HepG2 (cell line): ENCODE data around the gene MED12L. TPM values are rescaled to one million over a fixed set of nuclear protein-coding genes. Genes with fewer than 3 reads are reported as not detected.

Experiments
- ATAC-seq: fragments of 200-7000 bp; cut with Tn5 transposase; 3 replicates; pipeline ENCODE4 v1.9.1; 2020; ENCODE audit warnings: mild to moderate bottlenecking, moderate library complexity
- BruUV-seq: library from RNA; stranded (reverse); fragments of 400-500 nt; replicated peaks from 2 replicates; lab custom pipeline; 2021; lab: Mats Ljungman, UMichigan
- CTCF ChIA-PET: fragments of 300-600 bp; formaldehyde crosslinking; extraction: SDS; loops from one replicate; lab custom pipeline; 2021; ENCODE audit warnings: low total read pairs, inconsistent platforms, low intra/inter-chr PET ratio; lab: Yijun Ruan, JAX
- POLR2A ChIA-PET: fragments of 350-600 bp; sonication (Branson Sonifier 250); formaldehyde crosslinking; loops from one replicate; lab custom pipeline; 2020; ENCODE audit warnings: antibody characterized with exemption, inconsistent platforms; lab: Yijun Ruan, JAX
- DNase-seq: peaks from one replicate; pipeline ENCODE4 v3.0.0-alpha.2; 2015; ENCODE audit warnings: low spot score
- FAIRE-seq: peaks from 3 replicates; lab custom pipeline; 2011; peaks lifted over from hg19 to GRCh38; lab: Jason Lieb, UNC
- H2AFZ ChIP-seq: one replicate; pipeline ENCODE4 v1.6.1; 2011; ENCODE audit warnings: low read length, inconsistent platforms
- H3K27ac ChIP-seq: fragments of 300-600 bp; 3 replicates; pipeline ENCODE4 v1.8.0; 2011; ENCODE audit warnings: mixed run types, mild to moderate bottlenecking, mixed read lengths, low read length, inconsistent platforms; ENCODE audit not compliant: insufficient read depth; ENCODE audit errors: extremely low read length
- H3K27me3 ChIP-seq, 2 experiments: fragments of 200-600 bp in 1 of 2; 2 replicates in 1 of 2; 3 replicates in 1 of 2; pipeline versions ENCODE4 v1.6.0 to v1.8.0; 2011; ENCODE audit warnings: low read length in 2 of 2, mild to moderate bottlenecking in 2 of 2, moderate library complexity in 2 of 2, inconsistent platforms in 1 of 2; ENCODE audit not compliant: insufficient read depth in 2 of 2, control insufficient read depth in 1 of 2
- H3K36me3 ChIP-seq, 2 experiments: fragments of 200-600 bp in 1 of 2; replicated peaks in 1 of 2; 2 replicates in 1 of 2; 3 replicates in 1 of 2; pipeline versions ENCODE4 v1.5.1 to v1.8.0; 2011; ENCODE audit warnings: low read length in 2 of 2, inconsistent platforms in 1 of 2; ENCODE audit not compliant: insufficient read depth in 2 of 2, control insufficient read depth in 1 of 2
- H3K4me1 ChIP-seq: 2 replicates; pipeline ENCODE4 v1.5.1; 2012; ENCODE audit warnings: low read length, inconsistent platforms; ENCODE audit not compliant: insufficient read depth
- H3K4me2 ChIP-seq: 2 replicates; pipeline ENCODE4 v1.6.0; 2011; ENCODE audit warnings: low read depth, low read length, inconsistent platforms
- H3K4me3 ChIP-seq, 3 experiments: fragments of 200-600 bp in 1 of 3; sonication (generic), shearing (Covaris generic) in 1 of 3; replicated peaks in 1 of 3; 2 replicates each; pipeline ENCODE4 v1.5.1; 2011 to 2016; ENCODE audit warnings: low read length in 3 of 3, inconsistent platforms in 2 of 3, low read depth in 2 of 3, mild to moderate bottlenecking in 2 of 3, control low read depth in 1 of 3, mixed read lengths in 1 of 3; ENCODE audit not compliant: insufficient read depth in 1 of 3
- H3K79me2 ChIP-seq: one replicate; pipeline ENCODE4 v1.6.1; 2011; ENCODE audit warnings: low read length, inconsistent platforms; ENCODE audit not compliant: insufficient read depth
- H3K9ac ChIP-seq: 2 replicates; pipeline ENCODE4 v1.6.0; 2011; ENCODE audit warnings: mild to moderate bottlenecking, low read depth, low read length, inconsistent platforms; ENCODE audit not compliant: insufficient read depth
- H3K9me3 ChIP-seq: 2 replicates; pipeline ENCODE4 v1.5.1; 2012; ENCODE audit warnings: mild to moderate bottlenecking, low read length
- H4K20me1 ChIP-seq: 2 replicates; pipeline ENCODE4 v1.6.0; 2011; ENCODE audit warnings: inconsistent platforms, mild to moderate bottlenecking, low read length, moderate library complexity; ENCODE audit not compliant: insufficient read depth
- ATF7-NPFF ChIP-seq: sonication (generic); formaldehyde crosslinking; IDR thresholded peaks from 2 replicates; pipeline ENCODE4 v1.8.1; 2023; ENCODE audit warnings: mild to moderate bottlenecking, low read depth, missing genetic modification reagents, moderate library complexity
- BCL6 ChIP-seq: IDR thresholded peaks from 2 replicates; pipeline ENCODE4 v1.6.1; 2016; ENCODE audit warnings: missing genetic modification reagents, missing compliant biosample characterization
- CEBPB ChIP-seq: IDR thresholded peaks from 2 replicates; pipeline ENCODE4 v1.6.1; 2011; ENCODE audit warnings: low read depth, low read length, improper control_type of control experiment, borderline replicate concordance
- CEBPG ChIP-seq: IDR thresholded peaks from 2 replicates; pipeline ENCODE4 v1.6.1; 2016
- HNRNPL ChIP-seq: fragments of 200-400 bp; formaldehyde crosslinking; IDR thresholded peaks from 2 replicates; pipeline ENCODE4 v1.6.1; 2017; ENCODE audit warnings: mild to moderate bottlenecking, low read depth, low read length
- HOXA3 ChIP-seq: sonication (generic); formaldehyde crosslinking; IDR thresholded peaks from 2 replicates; pipeline ENCODE4 v1.5.0; 2020; ENCODE audit warnings: missing genetic modification reagents
- PTBP1 ChIP-seq: fragments of 200-400 bp; formaldehyde crosslinking; IDR thresholded peaks from 2 replicates; pipeline ENCODE4 v1.6.1; 2018; ENCODE audit warnings: low read length, low read depth; ENCODE audit not compliant: poor library complexity, severe bottlenecking
- SOX5 ChIP-seq: IDR thresholded peaks from 2 replicates; pipeline ENCODE4 v1.6.1; 2016; ENCODE audit warnings: borderline replicate concordance
- SRF ChIP-seq: IDR thresholded peaks from 2 replicates; pipeline ENCODE4 v1.6.1; 2011; ENCODE audit warnings: mild to moderate bottlenecking, low read depth, low read length, moderate library complexity
- STAG1 ChIP-seq: sonication (generic); formaldehyde crosslinking; IDR thresholded peaks from 2 replicates; pipeline ENCODE4 v1.4.0; 2020; ENCODE audit warnings: missing genetic modification reagents
- ZBTB3 ChIP-seq: sonication (generic); formaldehyde crosslinking; IDR thresholded peaks from 2 replicates; pipeline ENCODE4 v1.4.0; 2020; ENCODE audit warnings: low read depth, mild to moderate bottlenecking, moderate library complexity, missing genetic modification reagents, borderline replicate concordance
- ZNF546 ChIP-seq: sonication (generic); formaldehyde crosslinking; conservative IDR thresholded peaks from 2 replicates; pipeline ENCODE4 v1.8.1; 2023; ENCODE audit warnings: mild to moderate bottlenecking, missing genetic modification reagents
- WGBS: methylation state at CpG from one replicate; pipeline ENCODE4 v1.1.6; 2017; ENCODE audit warnings: low lambda C conversion rate; 5-methylcytosine and 5-hydroxymethylcytosine counted together
- in situ Hi-C: cut with HindIII; loops from 2 replicates; pipeline ENCODE4 v1.10.0; 2017; ENCODE audit warnings: low pct_unique_long_range_greater_than_20kb; ENCODE audit not compliant: extremely low pct_ligation_motif_present
- intact Hi-C: fragments of 100-400 bp; cut with micrococcal nuclease; formaldehyde crosslinking; loops from one replicate; pipeline ENCODE4 v1.10.0; 2022; ENCODE audit not compliant: unreplicated experiment
- polyA plus RNA-seq, 8 experiments: library from polyadenylated mRNA; depleted of rRNA in 3 of 8; stranded (reverse) in 7 of 8; unstranded in 1 of 8; fragments of >200 nt; fragmentation: Illumina TruSeq in 4 of 8; extraction: Trizol in 4 of 8; gene quantifications; 2 replicates each; pipeline versions ENCODE4 v1.2.1 to v1.2.3, GENCODE V29; 2011 to 2016; ENCODE audit warnings: low read depth in 4 of 8, missing spikeins in 1 of 8, mixed read lengths in 1 of 8; ENCODE audit not compliant: insufficient read depth in 1 of 8
- total RNA-seq, 5 experiments: library from RNA; depleted of rRNA; stranded (reverse); fragments of >200 nt; fragmentation: Illumina TruSeq; extraction: Trizol; gene quantifications; 2 replicates each; pipeline ENCODE4 v1.2.3, GENCODE V29; 2016; ENCODE audit warnings: low read depth in 1 of 5
- TF ChIP-seq, protein P1 (sequence below): sonication (generic); formaldehyde crosslinking; IDR thresholded peaks from 2 replicates; pipeline ENCODE4 v1.4.0; 2020; ENCODE audit warnings: missing genetic modification reagents

MED12L gene
- total and polyA plus RNA-seq, 2 of the 13 experiments (the other 11 are each of a cell fraction or from before 2014, with no cell fraction given), result 0.07 to 0.64 TPM

DNA sequence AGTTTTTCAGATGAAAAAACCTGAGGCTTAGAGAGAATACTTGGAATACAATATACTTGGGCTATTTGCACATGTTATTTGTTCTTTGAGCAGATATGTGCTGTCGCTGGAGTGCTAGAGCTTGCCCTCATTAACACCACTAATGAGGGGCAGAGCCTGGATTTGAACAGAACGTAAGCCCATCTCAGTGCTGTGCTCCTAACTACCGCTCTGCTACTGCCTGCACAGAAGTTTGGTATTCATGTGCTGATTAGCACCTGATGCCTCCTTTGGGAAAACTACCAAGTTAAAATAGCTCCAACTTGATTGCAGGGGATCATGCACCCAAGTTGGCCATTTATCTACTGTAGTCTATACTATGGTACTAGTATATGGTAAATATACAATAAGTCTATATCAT lies 227.5 kb downstream of the MED12L start:
- Histone ChIP-seq H3K9me3 (no peaks in the 10 kb centered on the region), H3K27ac (no peak overlapping the region), H3K79me2 (no peaks in the 10 kb centered on the region), H3K27me3 (no peaks in the 10 kb centered on the region), H3K4me1 (no peaks in the 10 kb centered on the region), H3K9ac (no peak overlapping the region), H2AFZ (no peak overlapping the region), H3K36me3 (no peaks in the 10 kb centered on the region), H3K4me2 (no peak overlapping the region), H3K4me3 (no peak overlapping the region), H4K20me1 (no peaks in the 10 kb centered on the region)
- 57% methylated on average over 3 of the region's 3 CpGs for WGBS
- in situ Hi-C loops, result no loop called here
- DNase-seq (no peak), ATAC-seq (no peak), FAIRE-seq (no peak)
- BruUV-seq, result no TSS peak
- ChIA-PET POLR2A (no interaction called here), CTCF (no interaction called here)
- TF ChIP-seq ZNF546 (no peak), SOX5 (CRISPR knock-in tag) (no peak), PTBP1 (no peak), STAG1 (CRISPR knock-in tag) (no peak), HOXA3 (CRISPR knock-in tag) (no peak), ATF7-NPFF (CRISPR knock-in tag) (no peak), ZBTB3 (CRISPR knock-in tag) (no peak), BCL6 (CRISPR knock-in tag) (no peak)
- TF ChIP-seq, protein P1, sequence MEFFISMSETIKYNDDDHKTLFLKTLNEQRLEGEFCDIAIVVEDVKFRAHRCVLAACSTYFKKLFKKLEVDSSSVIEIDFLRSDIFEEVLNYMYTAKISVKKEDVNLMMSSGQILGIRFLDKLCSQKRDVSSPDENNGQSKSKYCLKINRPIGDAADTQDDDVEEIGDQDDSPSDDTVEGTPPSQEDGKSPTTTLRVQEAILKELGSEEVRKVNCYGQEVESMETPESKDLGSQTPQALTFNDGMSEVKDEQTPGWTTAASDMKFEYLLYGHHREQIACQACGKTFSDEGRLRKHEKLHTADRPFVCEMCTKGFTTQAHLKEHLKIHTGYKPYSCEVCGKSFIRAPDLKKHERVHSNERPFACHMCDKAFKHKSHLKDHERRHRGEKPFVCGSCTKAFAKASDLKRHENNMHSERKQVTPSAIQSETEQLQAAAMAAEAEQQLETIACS (CRISPR knock-in tag), result no peak
- intact Hi-C loops, result no loop called here

DNA sequence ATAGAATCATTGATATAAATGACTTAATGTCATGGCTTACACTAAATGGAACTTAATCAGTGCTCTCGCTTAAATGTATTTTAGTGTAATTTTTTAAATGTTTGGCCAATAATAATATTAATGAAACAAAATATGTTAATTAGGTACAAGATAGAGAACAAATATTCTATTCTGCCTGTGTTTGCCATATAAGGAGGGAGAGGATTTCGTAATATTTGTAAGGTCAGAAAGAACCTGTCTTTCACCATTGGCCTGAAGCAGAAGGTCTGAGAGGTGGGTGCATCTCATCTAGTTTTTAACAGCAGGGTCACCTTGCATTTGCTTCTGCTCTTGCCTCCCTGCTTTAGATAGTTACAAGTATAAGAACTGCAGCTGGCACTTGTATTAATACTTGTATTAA lies 228.7 kb downstream of the MED12L start:
- BruUV-seq, result no TSS peak
- ChIA-PET POLR2A (no interaction called here), CTCF (no interaction called here)
- intact Hi-C loops (no loop called here), in situ Hi-C loops (no loop called here)
- DNase-seq, result no peak
- TF ChIP-seq CEBPG (CRISPR knock-in tag) (0 out of 2 replicates have a peak, but pooled peaks have one; percentile 7), HNRNPL (no peak), CEBPB (peak; percentile 51; the same call in 1 of the 2 replicates), SRF (peak; percentile 84)
- Histone ChIP-seq H3K27me3 (no peaks in the 10 kb centered on the region), H3K36me3 (no peaks in the 10 kb centered on the region), H3K27ac (no peak overlapping the region), H3K4me2 (no peak overlapping the region), H3K79me2 (no peaks in the 10 kb centered on the region), H3K9me3 (no peaks in the 10 kb centered on the region), H3K4me1 (no peaks in the 10 kb centered on the region), H3K4me3 (no peak overlapping the region), H3K9ac (no peak overlapping the region), H2AFZ (no peak overlapping the region), H4K20me1 (no peaks in the 10 kb centered on the region)
- 52% methylated on average over 2 of the region's 2 CpGs for WGBS
- FAIRE-seq, result no peak
- no peak for ATAC-seq
